ENCODE results near the gene ZNF780B. TPM values are rescaled to one million over a fixed set of nuclear protein-coding genes. Genes with fewer than 3 reads are reported as not detected.

ZNF780B gene
- total and polyA plus RNA-seq, 2 of the 8 experiments (the other 6 are each of a cell fraction or from before 2014, with no cell fraction given) = 3.1 to 22.4 TPM

GRCh38 chr19:40101813-40102212, 45.8 kb upstream of the ZNF780B start:
- POLR2A ChIA-PET (ENCODE audit: partially characterized antibody) = no interaction called here

More at GRCh38 chr19:40101813-40102212, 45.8 kb upstream of the ZNF780B start:
- no peak overlapping the region for H2BK15ac ChIP-seq (ENCODE audit: low read length)
- H3K4me3 ChIP-seq (ENCODE audit: extremely low read depth in 1 of 4, insufficient read depth in 2 of 4, low read depth in 3 of 4, low read length in 4 of 4) = no peak overlapping the region
- WGBS, 2 experiments (ENCODE audit: extremely low coverage in 1 of 2, insufficient coverage in 1 of 2, insufficient read length in 1 of 2, insufficient replicate concordance in 2 of 2, low coverage in 1 of 2, low lambda C conversion rate in 2 of 2, missing lambda C conversion rate in 1 of 2) = 81% methylated on average over 1 of the region's 1 CpG; no CpG with 5 or more reads in 1 of the 2 experiments
- no peaks in the 10 kb centered on the region for H3K36me3 ChIP-seq (ENCODE audit: control insufficient read depth in 2 of 4, insufficient read depth in 4 of 4, low read length in 3 of 4)
- no peak overlapping the region for H3K4me2 ChIP-seq (ENCODE audit: insufficient read depth in 1 of 2, low read depth in 2 of 2, low read length in 2 of 2)
- no peak overlapping the region for H3K27ac ChIP-seq (ENCODE audit: low read depth, low read length)
- no peaks in the 10 kb centered on the region for H3K27me3 ChIP-seq (replicated peaks in 1 of 4; ENCODE audit: control insufficient read depth in 3 of 4, extremely low read depth in 1 of 4, insufficient read depth in 3 of 4, low read length in 3 of 4)
- H2BK5ac ChIP-seq (ENCODE audit: low read depth, low read length) = no peak overlapping the region
- no peak overlapping the region for H2BK20ac ChIP-seq (ENCODE audit: low read length)
- H3K23ac ChIP-seq (ENCODE audit: insufficient read length) = no peak overlapping the region
- no peaks in the 10 kb centered on the region for H4K20me1 ChIP-seq (replicated peaks in 1 of 2; ENCODE audit: control insufficient read depth in 1 of 2, insufficient read depth in 2 of 2, low read length in 2 of 2)
- no peaks in the 10 kb centered on the region for H3K23me2 ChIP-seq (ENCODE audit: low read depth, low read length)
- no peaks in the 10 kb centered on the region for H3K4me1 ChIP-seq (replicated peaks in 1 of 4; ENCODE audit: control insufficient read depth in 3 of 4, insufficient read depth in 4 of 4, low read length in 3 of 4)
- H3K18ac ChIP-seq (ENCODE audit: extremely low read depth, low read length) = no peak overlapping the region
- FAIRE-seq (no peak), DNase-seq (ENCODE audit: low read depth in 1 of 2, low spot score in 2 of 2) (no peak)
- H4K5ac ChIP-seq (ENCODE audit: insufficient read length, low read depth, low read length) = no peak overlapping the region
- no peak overlapping the region for H2BK120ac ChIP-seq (replicated peaks; ENCODE audit: low read depth, low read length)
- H4K91ac ChIP-seq (replicated peaks; ENCODE audit: insufficient read length, low read length) = no peak overlapping the region
- H2BK12ac ChIP-seq (ENCODE audit: low read depth, low read length) = no peak overlapping the region
- no peak overlapping the region for H2AFZ ChIP-seq (ENCODE audit: low read length)
- H3K9me3 ChIP-seq (ENCODE audit: insufficient read depth in 2 of 2, low read depth in 1 of 2, low read length in 1 of 2) = peaks cover 6 to 7% of the 10 kb centered on the region in 2 experiments; a peak in 3 of 4 replicates
- H3K9ac ChIP-seq (replicated peaks in 1 of 4; ENCODE audit: extremely low read depth in 1 of 4, low read depth in 3 of 4, low read length in 3 of 4) = no peak overlapping the region
- no peaks in the 10 kb centered on the region; the same call in 1 of the 2 replicates for H3K79me1 ChIP-seq (ENCODE audit: low read depth, low read length)
- H3K4ac ChIP-seq (replicated peaks; ENCODE audit: insufficient read length, low read depth, low read length) = no peak overlapping the region
- no peak overlapping the region for H3K56ac ChIP-seq (replicated peaks; ENCODE audit: insufficient read length, low read depth, low read length)
- no peak overlapping the region for H4K8ac ChIP-seq (ENCODE audit: extremely low read depth, insufficient read depth, low read length)
- TF ChIP-seq RFX5 (IDR thresholded peaks at IDR 0.05; ENCODE audit: borderline replicate concordance, low read depth, low read length) = no peak
- no peak for TF ChIP-seq CEBPB (IDR thresholded peaks at IDR 0.05; ENCODE audit: low read depth, low read length)
- H2AK5ac ChIP-seq (ENCODE audit: low read depth, low read length) = no peak overlapping the region
- H3K14ac ChIP-seq (ENCODE audit: insufficient read length) = no peak overlapping the region
- H3K79me2 ChIP-seq (ENCODE audit: control insufficient read depth in 1 of 2, insufficient read depth in 2 of 2, low read length in 2 of 2) = no peaks in the 10 kb centered on the region
- CTCF ChIA-PET (ENCODE audit: partially characterized antibody) = no interaction called here

All from H1 (cell line).